Measurements from ENCODE around the gene C1orf116.

Gene C1orf116

DNA sequence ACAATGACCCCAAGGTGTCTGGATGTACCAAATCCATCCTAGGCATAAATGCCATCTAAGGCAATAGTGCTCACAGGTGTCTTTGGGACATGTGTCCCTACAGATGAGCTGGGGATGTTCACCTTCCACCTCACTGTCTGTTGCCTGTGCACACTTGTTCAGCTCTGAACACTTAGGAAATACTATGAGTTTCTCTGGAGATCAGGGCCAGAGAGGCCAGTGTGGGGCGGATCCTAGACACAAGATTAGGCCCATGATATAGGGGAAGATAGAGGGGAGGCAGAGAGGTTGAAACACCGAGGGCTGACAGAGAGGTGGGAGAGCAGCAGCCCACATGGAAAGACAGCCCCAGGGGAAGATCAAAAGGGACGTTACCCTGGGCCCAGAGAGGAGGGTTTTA, 25.6 kb downstream of the C1orf116 start:
- ChIA-PET POLR2A (no interaction called here), CTCF (interaction anchor here (0.6 to 2.7 kb wide), 8 partner anchors 22 to 586 kb away, joined by 3 to 12 read pairs (median 6); no protein-coding TSS in a partner anchor)
- TF ChIP-seq ZNF571 (tag by site-specific recombination; IDR thresholded peaks at IDR 0.05) (no peak), ZNF791 (tag by site-specific recombination; IDR thresholded peaks at IDR 0.05) (no peak), ZNF664 (tag by site-specific recombination; IDR thresholded peaks at IDR 0.05) (no peak), ZNF555 (tag by site-specific recombination; conservative IDR thresholded peaks at IDR 0.05) (no peak), BCL11A (tag by site-specific recombination; IDR thresholded peaks at IDR 0.05; ENCODE audit: low read depth) (no peak), ZNF266 (tag by site-specific recombination; IDR thresholded peaks at IDR 0.05; ENCODE audit: low read depth) (no peak), ZNF433 (tag by site-specific recombination; IDR thresholded peaks at IDR 0.05; ENCODE audit: low read depth) (no peak), ZBTB48 (tag by site-specific recombination; IDR thresholded peaks at IDR 0.05) (no peak), ZSCAN4 (tag by site-specific recombination; IDR thresholded peaks at IDR 0.05) (no peak), BCL11B (tag by site-specific recombination; IDR thresholded peaks at IDR 0.05; ENCODE audit: low read depth) (no peak), ZNF404 (tag by site-specific recombination; IDR thresholded peaks at IDR 0.05) (no peak), HOXA7 (CRISPR knock-in tag; IDR thresholded peaks at IDR 0.05; ENCODE audit: borderline replicate concordance) (no peak), ZNF239 (tag by site-specific recombination; IDR thresholded peaks at IDR 0.05) (no peak)
- no peaks in the 10 kb centered on the region for H3K9me3 ChIP-seq (ENCODE audit: control insufficient read depth, insufficient read depth, low read depth, low read length)
- no peaks in the 10 kb centered on the region for H3K4me1 ChIP-seq (ENCODE audit: control insufficient read depth, insufficient read depth, low read length)
- no peaks in the 10 kb centered on the region for H3K36me3 ChIP-seq (ENCODE audit: control insufficient read depth in 2 of 2, insufficient read depth in 1 of 2, low read length in 2 of 2)
- no peak overlapping the region for H3K4me3 ChIP-seq (ENCODE audit: low read depth, low read length)
- no peak overlapping the region for H3K27ac ChIP-seq (ENCODE audit: extremely low read depth, low read depth, low read length)

GRCh38 chr1:207006083-207006482, 26.5 kb downstream of the C1orf116 start:
- Histone ChIP-seq H3K4me1 (ENCODE audit: control insufficient read depth, insufficient read depth, low read length) (no peaks in the 10 kb centered on the region), H3K36me3 (ENCODE audit: control insufficient read depth in 2 of 2, insufficient read depth in 1 of 2, low read length in 2 of 2) (no peaks in the 10 kb centered on the region), H3K27ac (ENCODE audit: extremely low read depth, low read depth, low read length) (no peak overlapping the region), H3K9me3 (ENCODE audit: control insufficient read depth, insufficient read depth, low read depth, low read length) (no peaks in the 10 kb centered on the region), H3K4me3 (ENCODE audit: low read depth, low read length) (no peak overlapping the region)
- POLR2A ChIA-PET: no interaction called here
- TF ChIP-seq ZNF214 (tag by site-specific recombination; IDR thresholded peaks at IDR 0.05; ENCODE audit: borderline replicate concordance): no peak
- no peak for TF ChIP-seq ZNF121 (tag by site-specific recombination; IDR thresholded peaks at IDR 0.05)
- no peak for TF ChIP-seq ZNF341 (tag by site-specific recombination; IDR thresholded peaks at IDR 0.05; ENCODE audit: low read depth)
- TF ChIP-seq ZNF791 (tag by site-specific recombination; IDR thresholded peaks at IDR 0.05): no peak
- TF ChIP-seq, protein P1, sequence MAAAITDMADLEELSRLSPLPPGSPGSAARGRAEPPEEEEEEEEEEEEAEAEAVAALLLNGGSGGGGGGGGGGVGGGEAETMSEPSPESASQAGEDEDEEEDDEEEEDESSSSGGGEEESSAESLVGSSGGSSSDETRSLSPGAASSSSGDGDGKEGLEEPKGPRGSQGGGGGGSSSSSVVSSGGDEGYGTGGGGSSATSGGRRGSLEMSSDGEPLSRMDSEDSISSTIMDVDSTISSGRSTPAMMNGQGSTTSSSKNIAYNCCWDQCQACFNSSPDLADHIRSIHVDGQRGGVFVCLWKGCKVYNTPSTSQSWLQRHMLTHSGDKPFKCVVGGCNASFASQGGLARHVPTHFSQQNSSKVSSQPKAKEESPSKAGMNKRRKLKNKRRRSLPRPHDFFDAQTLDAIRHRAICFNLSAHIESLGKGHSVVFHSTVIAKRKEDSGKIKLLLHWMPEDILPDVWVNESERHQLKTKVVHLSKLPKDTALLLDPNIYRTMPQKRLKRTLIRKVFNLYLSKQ (tag by site-specific recombination; IDR thresholded peaks at IDR 0.05; ENCODE audit: borderline replicate concordance): no peak
- no peak for TF ChIP-seq ZNF654 (tag by site-specific recombination; IDR thresholded peaks at IDR 0.05; ENCODE audit: low read depth)
- no peak for TF ChIP-seq SCRT2 (tag by site-specific recombination; IDR thresholded peaks at IDR 0.05)
- TF ChIP-seq, protein P2, sequence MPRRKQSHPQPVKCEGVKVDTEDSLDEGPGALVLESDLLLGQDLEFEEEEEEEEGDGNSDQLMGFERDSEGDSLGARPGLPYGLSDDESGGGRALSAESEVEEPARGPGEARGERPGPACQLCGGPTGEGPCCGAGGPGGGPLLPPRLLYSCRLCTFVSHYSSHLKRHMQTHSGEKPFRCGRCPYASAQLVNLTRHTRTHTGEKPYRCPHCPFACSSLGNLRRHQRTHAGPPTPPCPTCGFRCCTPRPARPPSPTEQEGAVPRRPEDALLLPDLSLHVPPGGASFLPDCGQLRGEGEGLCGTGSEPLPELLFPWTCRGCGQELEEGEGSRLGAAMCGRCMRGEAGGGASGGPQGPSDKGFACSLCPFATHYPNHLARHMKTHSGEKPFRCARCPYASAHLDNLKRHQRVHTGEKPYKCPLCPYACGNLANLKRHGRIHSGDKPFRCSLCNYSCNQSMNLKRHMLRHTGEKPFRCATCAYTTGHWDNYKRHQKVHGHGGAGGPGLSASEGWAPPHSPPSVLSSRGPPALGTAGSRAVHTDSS (tag by site-specific recombination; IDR thresholded peaks at IDR 0.05): no peak
- TF ChIP-seq ZNF76 (tag by site-specific recombination; IDR thresholded peaks at IDR 0.05; ENCODE audit: borderline replicate concordance, low read depth): no peak
- TF ChIP-seq ZNF544 (tag by site-specific recombination; IDR thresholded peaks at IDR 0.05): no peak
- no peak for TF ChIP-seq HOXD13 (CRISPR knock-in tag; IDR thresholded peaks at IDR 0.05; ENCODE audit: borderline replicate concordance)
- TF ChIP-seq KLF17 (tag by site-specific recombination; IDR thresholded peaks at IDR 0.05): no peak
- no peak for TF ChIP-seq ZNF747 (tag by site-specific recombination; IDR thresholded peaks at IDR 0.05)
- no peak for TF ChIP-seq ZNF529 (tag by site-specific recombination; IDR thresholded peaks at IDR 0.05; ENCODE audit: insufficient replicate concordance)
- no peak for TF ChIP-seq ZNF274 (IDR thresholded peaks at IDR 0.05; ENCODE audit: low read length)
- TF ChIP-seq ZNF274 (tag by site-specific recombination; IDR thresholded peaks at IDR 0.05; ENCODE audit: borderline replicate concordance): no peak
- TF ChIP-seq ZNF473 (tag by site-specific recombination; IDR thresholded peaks at IDR 0.05): no peak
- TF ChIP-seq, protein P3, sequence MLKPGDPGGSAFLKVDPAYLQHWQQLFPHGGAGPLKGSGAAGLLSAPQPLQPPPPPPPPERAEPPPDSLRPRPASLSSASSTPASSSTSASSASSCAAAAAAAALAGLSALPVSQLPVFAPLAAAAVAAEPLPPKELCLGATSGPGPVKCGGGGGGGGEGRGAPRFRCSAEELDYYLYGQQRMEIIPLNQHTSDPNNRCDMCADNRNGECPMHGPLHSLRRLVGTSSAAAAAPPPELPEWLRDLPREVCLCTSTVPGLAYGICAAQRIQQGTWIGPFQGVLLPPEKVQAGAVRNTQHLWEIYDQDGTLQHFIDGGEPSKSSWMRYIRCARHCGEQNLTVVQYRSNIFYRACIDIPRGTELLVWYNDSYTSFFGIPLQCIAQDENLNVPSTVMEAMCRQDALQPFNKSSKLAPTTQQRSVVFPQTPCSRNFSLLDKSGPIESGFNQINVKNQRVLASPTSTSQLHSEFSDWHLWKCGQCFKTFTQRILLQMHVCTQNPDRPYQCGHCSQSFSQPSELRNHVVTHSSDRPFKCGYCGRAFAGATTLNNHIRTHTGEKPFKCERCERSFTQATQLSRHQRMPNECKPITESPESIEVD (tag by site-specific recombination; IDR thresholded peaks at IDR 0.05): no peak
- CTCF ChIA-PET: interaction anchor here (0.6 to 2.7 kb wide), 16 partner anchors 8 to 587 kb away, joined by 3 to 16 read pairs (median 5); no protein-coding TSS in a partner anchor

Measured in HEK293 (cell line).